Stimulated activated CD8-positive, alpha-beta memory T cell treated with anti-CD3 and anti-CD28 coated beads, Interleukin-12 subunit alpha, Interleukin-12 subunit beta, amount 100 ng/mL, for 1 hour (primary cell): ENCODE data around the gene DNAJC21.
"Not testable (repeated sequence)": the region's sequence is repeated elsewhere in the genome, so short reads cannot be mapped to it uniquely, and the experiment has no call there.

Source experiments
- DNase-seq: peaks from one replicate; pipeline ENCODE4 v3.0.0-alpha.2; 2020; ENCODE audit warnings: low read depth

Gene DNAJC21

DNA sequence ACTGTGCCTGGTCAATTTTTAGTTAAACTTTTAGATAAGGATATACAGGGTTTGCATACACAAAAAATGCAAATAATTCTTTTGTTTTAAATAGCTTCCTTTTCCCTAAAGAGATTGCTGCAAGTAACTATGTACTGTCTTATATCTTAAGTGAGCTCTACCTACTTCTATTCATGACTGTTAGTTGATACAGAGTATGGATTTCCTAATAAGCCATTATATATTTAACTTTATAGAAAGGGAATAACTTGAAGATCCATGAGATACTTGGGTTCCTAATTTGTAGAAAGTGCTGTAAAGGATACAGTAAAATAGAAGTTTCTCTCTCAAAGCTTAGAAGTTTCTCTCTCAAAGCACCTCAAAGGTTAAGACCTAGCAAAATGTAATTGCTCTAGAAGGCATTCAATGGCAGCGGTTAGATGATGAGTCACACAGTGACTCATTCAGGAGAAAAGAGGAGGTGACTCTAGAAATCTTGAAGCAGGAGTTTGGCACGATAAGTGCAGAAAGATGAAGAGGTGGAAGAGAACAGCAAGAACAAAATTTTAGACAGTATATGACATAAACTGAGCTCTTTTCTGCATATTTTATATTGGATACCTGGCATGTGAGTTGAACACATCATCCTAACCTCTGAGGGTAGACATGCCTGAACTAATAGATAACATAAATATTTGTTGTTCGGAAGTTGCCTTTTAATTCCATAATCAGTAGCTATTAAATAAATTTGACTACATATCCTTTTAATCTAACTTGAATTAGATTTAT, 5.5 kb upstream of the DNAJC21 start:
- no peak for DNase-seq

DNA sequence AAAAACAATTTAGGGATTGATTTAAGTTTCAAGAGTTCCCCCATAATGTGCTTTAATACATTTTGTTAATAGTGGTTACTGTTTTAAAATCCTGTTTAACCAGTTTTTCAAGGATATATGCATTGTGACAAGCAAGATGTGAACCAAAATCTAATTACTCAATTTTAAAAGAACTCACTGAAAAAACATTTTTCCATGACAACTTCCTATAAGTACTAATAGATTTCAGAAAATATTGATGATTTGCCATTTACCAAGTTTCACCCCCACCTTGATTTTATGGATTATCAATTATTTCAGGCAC, 4.9 kb upstream of the DNAJC21 start:
- DNase-seq = no peak

DNA sequence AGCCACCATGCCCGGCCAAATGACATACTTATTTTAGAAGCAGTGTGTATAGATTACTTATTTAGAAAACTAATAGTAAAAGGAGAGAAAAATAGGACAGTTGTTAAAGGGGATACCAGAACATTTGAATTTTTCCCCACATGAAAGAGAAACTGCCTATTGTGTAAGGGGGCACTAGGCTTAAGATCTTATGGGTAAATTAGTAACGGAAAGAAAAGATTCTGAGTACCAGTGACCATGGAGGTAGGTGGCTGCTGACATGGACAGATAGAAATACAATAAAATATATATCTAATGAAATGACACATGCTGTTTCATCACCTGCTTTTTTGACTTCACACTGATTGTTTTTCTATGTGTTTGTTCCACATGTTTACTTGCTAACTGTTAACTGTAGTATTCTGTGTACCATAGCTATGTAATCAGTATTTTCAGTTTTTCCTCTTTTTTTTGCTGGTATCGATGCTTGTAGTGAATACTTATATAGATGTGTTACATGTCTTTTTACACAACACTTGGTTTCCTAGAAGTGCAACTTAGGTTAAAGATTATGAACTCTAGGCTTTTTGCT, 3.0 kb upstream of the DNAJC21 start:
- DNase-seq = no peak

DNA sequence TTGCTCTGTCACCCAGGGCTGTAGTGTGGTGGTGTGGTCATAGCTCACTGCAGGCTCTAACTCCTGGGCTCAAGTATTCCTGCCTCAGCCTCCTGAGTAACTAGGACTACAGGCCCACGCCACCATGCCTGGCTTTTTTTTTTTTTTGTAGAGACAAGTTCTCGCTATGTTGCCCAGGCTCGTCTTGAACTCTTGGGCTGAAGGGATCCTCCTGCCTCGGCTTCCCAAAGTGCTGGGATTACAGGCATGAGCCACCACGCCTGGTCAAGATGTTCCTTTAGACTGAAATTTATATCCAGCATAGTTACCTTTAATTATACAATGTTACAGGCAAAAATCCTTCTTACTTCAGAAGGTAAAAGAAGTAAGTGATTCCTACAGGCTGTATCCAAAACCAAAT, 1.6 kb upstream of the DNAJC21 start:
- no peak for DNase-seq

DNA sequence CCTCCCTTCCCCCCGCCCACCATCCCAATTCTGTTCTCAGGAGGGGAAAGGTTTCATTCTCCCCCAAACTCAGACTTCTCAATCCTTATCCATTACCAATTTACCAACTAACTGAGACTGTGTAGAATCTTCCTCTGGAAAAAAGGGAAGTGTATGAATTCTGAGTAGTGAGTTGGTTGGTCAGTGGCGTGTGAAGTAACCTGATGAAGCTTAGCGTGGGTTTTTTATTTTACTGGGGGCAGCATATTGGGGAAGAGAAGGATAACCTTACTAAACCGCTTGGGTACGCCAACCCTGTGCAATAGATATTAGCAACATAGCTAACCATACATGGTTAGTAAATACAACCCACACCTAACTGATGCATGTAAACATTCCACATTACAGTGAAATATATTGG, 1.1 kb upstream of the DNAJC21 start:
- DNase-seq = no peak

DNA sequence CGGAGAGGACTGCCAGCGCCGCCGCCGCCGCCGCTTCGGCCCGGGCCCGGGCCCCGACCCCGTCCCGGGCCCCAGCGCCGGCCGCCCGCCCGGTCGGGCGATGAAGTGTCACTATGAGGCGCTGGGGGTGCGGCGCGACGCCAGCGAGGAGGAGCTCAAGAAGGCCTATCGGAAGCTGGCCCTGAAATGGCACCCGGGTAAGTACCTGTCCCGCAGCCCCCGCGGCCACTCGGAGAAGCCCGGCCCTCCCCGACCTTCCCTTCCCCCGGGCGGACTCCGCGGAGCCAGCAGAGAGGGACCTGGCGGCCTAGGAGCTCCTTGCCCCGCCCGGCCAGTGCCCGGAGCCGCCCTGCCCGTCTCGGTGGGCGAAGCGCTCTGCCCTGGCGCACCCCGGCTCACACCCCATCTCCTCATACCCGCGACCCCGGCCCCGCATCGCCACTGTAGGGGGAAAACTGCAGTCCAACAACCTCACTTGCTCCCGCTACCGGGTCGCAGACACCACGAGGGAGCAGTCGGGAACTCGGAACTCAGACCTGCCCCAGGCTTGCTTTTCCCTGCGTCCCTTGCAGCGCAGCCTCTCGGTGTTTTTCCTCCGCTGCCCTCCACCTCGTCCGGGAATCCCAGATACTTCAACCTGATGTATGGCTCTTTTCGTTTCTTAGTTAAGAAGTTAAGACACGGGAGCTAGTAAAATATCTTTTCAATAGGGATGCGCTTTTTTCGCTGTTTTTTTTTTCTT, 532 bp downstream of the DNAJC21 start:
- peak; percentile 64 for DNase-seq

DNA sequence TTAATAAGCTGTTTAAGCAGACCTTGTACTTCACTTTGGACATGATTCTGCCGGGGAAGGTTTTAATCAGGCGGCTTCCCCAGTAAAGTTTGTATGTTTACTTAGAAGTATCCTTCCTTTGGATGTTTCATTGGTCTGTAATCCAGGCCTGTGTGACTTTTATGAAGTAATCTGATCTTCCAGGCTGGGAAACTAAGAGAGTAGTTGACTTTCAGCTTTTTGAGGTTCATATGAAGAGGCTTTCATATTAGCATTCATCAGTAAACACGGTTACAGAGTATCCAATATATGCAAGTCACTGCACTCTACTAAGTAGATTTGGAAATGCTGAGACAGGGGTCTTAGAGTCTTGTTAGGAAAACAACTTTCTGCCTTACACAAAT, 1.1 kb downstream of the DNAJC21 start:
- no peak for DNase-seq

DNA sequence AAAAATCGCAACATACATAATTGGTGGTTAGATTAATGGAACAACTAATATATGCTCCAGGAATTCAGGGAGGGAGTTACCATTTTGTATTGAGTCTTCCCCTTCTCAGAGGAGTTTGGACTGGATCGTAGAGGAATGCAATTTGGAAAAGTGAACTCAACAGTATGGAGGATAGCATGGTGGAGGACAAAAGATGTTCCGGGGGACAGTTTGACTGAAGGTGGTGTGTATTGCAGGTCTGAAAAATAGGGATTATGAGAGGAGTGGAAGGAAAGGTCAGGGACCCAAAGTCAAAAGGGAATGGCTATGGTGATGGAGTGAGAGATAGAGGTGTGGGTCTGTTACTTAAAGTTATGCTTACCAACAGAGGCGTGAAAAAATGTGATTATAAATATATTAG, 1.5 kb downstream of the DNAJC21 start:
- DNase-seq = no peak

DNA sequence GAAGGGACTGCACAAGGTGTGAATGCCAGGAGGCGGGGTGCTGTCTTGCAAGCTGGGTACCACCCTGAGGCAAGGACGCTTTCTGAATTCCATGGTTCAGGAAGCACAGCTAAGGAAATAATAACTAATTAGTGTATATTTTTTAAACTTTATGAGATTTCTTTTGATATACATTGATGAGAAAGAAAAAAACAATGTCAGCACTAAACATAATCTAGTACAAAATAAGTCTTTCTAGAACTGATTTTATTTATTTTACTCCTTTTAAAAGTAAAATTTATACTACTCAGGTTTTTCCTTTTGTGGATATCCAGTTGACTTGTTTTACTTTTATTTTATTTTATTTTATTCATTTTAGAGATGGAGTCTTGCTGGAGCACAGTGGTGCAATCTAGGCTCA, 3.6 kb downstream of the DNAJC21 start:
- DNase-seq = no peak

DNA sequence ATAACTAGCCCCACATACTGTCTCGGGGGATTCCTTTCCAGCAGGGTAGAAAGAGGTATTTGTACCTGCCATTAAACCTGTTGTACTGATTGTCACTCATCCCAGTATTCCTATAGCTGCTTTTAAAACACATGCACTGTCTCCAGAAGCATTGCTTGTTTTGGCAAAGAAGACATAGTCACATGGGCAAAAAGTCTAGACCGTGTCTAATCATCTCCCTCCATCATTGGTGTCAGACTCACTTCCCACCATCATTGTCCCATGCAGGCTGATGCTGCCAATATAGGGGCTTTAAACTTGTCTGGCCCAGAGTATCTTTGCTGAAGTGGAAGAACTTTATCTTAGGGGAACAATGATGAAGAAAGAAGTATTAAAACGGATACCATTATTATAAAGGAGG, 12.6 kb downstream of the DNAJC21 start:
- no peak for DNase-seq

DNA sequence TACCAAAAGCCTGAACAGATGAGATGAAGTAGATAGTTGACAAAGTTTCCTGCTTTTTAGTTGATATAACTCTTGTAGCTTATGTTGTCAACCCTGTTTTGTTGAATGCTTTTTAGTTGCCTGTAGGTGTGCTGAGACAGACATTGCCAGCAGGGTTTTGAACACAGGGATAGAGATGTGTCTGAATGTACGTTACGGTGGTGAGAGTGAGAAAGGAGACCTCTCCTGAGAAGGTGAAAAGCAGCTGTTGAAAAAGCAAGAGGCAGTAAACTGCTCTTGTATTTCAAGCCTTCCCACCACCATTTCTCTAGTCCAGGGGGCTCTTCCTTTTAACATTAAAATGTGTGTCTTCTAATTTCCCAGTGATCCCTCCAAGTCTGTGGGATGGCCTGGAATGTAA, 14.7 kb downstream of the DNAJC21 start:
- DNase-seq = no peak

DNA sequence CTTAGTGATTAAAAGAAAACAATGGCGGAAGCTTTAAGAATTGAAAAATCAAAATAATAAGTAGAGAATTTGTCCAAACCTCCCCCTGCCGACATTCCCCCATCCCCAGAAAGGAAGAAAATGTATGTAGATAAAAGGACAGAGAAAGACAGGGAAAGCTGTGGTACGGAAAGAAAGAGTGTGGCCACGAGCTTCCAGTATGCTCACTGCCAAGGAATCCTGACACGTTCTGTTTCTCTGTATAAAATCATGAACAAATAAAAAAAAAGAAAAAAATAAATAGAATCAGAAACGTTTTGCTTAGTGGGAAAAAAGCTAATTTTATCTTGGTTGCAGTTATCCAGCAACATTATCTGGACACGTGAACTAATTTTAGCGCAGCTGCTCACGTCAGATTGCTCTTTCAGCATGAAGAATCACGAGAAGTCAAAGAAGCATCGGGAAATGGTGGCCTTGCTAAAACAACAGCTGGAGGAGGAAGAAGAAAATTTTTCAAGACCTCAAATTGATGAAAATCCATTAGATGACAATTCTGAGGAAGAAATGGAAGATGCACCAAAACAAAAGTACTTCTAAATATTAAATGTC, 15.2 kb downstream of the DNAJC21 start:
- DNase-seq = no peak

DNA sequence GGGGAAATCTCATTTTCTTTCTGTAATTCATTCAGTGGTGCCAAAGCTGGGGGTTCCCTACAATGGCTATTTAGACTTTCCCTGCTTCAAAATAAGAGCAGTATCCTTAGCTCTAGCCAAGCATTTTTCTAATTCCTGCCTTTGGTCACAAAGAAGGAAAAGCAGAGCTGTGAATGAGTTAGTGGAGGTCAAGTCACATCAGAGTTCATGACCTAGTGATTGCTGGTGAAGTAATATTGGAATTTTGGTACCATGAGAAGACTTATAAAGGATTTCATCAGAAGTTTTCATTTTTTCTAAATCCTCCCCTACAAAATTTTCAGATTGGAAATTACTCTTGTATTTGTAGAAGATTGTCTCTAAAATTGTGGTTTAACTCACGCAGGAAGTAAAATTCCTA, 28.0 kb downstream of the DNAJC21 start:
- DNase-seq = no peak

DNA sequence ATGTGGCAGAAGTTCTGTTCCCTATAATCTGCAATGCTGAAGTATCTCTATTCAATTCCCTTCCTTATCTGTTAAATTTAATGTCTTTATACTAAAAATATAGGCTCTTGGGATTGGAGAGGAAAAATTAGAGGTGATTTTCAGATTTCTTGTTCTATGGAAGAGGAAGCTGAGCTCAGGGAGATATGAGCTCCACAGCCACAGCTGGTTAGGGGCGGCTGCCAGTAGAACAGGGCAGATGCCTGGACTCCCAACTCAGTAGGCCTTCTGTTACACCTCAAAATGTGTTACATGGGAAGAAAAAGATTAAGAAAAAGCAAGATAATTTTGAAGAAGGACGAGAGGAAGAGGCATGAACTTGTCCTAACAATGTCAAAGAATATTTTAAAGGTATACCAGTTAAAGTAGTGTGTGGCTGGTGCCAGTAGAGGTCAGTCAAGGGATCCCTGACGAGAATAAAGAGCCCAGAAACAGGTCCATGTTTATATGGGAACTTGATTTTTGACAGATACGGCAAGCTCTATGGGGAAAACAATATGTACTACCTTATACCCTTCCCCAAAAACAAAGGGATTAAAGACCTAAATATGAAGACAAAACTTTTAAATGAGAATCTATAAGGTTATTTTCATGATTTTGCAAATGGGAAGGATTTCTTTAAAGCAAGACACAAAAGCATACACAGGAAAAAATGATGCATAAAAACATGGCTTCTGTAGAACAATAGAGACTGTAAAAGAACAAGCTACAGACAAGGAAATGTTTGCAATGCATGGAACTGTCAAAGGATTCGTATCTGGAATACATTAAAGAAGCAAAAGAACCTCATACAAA, 28.7 kb downstream of the DNAJC21 start:
- no peak for DNase-seq

DNA sequence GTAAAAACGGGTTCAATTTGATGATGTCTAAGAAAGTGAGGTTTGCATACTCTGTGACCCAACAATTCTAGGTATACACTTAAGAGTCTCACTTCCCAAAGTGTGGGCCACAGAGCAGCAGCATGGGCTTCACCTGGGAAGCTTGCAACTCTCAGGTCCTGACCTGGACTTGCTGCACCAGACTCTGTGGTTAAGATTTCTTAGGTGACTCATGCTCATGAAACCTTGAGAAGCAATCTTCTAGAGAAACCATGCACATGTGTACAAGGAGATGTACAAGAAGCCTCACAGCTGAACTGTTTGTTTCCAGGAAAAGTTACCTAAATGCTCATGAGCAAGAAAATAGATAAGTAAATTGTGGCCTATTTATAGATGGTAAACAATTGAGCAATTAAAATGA, 30.0 kb downstream of the DNAJC21 start:
- DNase-seq = no peak

DNA sequence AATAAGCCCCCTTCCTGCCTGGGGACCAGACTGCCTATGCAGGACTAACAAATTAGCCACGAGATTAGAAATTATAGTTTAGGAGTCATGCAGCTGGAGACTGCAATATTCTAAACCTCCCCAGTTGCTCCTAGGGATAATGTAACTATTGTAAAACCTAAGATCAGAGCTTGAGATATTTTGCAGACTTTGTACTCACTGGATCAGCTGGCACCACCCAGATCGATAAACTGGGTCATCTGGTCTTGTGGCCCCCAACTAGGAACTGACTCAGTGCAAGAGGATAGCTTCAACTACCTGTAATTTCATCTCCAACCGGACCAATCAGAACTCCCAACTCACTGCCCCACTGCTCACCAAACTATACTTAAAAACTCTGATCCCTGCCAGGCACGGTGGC, 38.2 kb downstream of the DNAJC21 start:
- no peak for DNase-seq

DNA sequence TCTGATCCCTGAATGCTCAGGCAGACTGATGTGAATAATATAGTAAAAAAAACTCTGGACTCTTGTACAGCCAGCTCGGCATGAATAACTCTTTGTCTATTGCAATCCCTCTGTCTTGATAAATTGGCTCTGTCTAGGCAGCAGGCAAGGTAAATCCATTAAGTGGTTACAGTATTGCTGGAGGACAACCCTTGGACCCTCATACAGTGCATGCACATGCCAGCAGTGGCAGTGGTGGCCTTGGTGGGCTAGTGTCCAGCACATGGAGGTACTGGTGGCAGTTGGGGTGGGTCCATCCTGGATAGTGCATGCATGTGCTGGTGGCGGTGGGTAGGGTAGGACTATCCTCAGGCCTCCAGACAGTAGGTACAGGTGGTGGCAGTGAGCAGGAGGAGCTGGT, 38.9 kb downstream of the DNAJC21 start:
- DNase-seq = no peak

DNA sequence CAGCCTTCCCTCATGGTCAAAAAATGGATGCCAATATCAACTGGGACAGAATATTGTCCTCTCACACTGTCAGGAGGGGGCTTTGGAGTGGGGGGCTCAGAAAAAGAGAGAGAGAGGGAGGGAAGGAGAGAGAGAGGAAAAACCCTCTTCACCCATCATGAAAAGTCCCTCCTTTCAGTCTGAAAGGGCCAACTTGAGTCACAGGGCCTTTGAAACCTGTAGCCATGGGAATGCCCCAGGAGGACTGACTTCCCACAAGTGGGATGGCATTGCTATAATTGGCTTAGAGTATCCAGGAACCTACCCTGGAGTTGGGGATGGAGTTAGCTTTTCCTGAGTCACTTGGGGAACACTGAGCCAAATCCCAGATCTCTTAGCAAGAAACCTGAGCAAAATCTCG, 41.2 kb downstream of the DNAJC21 start:
- DNase-seq = no peak

DNA sequence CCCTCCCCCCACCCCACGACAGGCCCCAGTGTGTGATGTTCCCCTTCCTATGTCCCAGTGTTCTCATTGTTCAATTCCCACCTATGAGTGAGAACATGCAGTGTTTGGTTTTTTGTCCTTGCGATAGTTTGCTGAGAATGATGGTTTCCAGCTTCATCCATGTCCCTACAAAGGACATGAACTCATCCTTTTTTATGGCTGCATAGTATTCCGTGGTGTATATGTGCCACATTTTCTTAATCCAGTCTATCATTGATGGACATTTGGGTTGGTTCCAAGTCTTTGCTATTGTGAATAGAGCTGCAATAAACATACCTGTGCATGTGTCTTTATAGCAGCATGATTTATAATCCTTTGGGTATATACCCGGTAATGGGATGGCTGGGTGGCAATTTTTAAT, 42.3 kb downstream of the DNAJC21 start:
- not testable (repeated sequence) for DNase-seq

DNA sequence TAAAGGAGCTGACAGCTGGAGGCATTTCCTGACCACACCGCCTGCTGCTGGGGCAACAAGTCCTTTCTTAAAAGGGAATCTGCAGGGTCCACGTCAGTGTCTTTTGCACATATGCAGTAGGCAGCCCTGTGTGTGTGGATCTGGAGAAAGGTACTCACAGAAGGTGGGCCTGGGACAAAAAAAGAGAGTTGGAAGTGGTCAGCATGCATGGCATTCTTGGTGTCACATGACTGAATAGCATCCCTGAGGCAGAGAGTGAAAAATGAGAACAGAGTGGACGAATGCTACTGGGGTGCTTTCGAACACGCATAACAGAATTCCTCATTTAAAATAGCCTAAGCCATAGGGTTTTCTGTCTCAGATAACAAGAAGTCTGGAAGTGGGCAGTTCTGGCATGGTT, 47.0 kb downstream of the DNAJC21 start:
- DNase-seq = no peak

DNA sequence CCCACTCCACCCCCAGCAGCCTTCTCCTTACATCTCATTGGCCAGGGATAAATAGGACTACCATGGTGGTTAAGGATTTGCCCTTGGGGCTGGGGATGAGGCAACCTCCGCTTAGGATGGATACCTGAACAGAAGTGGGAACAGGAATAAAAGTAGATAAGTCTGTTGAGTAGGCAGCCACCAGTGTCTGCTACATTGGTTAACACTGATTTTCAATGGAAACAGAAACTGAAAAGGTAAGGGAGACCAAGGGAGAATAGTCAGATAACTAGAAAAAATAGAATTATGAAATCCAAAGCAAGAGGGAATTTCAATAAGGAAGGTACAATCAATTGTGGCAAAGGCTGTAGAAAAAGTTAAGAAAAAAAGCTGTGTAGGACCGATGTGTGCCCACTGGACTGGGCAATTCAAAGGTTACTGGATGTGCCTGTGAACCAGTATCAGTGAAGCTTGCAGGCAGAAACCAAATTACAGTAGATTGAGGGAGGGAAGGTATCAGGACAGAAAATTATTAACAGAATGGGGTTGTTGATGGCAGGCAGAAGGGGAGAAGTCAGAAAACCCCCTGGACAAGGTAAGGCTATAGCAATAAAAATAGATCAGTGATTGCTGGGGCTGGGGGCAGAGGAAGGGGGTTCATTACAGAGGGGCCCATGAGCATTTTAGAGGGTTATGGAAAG, 48.7 kb downstream of the DNAJC21 start:
- no peak for DNase-seq

DNA sequence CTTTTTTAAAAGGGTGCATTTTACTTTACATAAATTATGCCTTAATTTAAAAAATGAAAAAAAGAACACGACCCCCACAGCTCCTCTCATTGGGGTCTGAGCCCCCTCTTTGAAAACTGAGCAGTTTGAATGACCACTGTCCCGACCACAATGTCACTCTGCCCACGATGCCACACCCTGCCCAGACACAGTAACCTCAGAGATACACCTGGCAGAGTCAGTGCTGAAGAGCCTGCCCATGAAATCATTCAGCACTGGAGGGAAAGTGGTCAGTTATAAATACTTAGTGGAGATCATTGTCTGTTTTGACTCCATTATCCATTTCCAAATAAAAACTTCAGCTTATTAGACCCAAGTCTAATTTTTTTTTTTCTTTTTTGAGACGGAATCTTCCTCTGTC, 49.3 kb downstream of the DNAJC21 start:
- no peak for DNase-seq
